CD4-positive, alpha-beta memory T cell (primary cell): ENCODE results near the gene FUZ. TPM values are rescaled to one million over a fixed set of nuclear protein-coding genes. Genes with fewer than 3 reads are reported as not detected.

ENCODE experiments used
- CTCF ChIA-PET: fragments of 350-600 bp; sonication (Branson Sonifier 250); formaldehyde crosslinking; loops from one replicate; lab custom pipeline; 2021; ENCODE audit warnings: inconsistent platforms; ENCODE audit not compliant: partially characterized antibody; lab: Charles Lee
- POLR2A ChIA-PET: fragments of 350-600 bp; sonication (Branson Sonifier 250); formaldehyde crosslinking; loops from one replicate; lab custom pipeline; 2021; ENCODE audit not compliant: partially characterized antibody; lab: Charles Lee
- DNase-seq, 5 donors: peaks; one replicate each; pipeline versions ENCODE4 v3.0.0 to v3.0.0-alpha.2; 2020 to 2022; ENCODE audit warnings: mixed read lengths in 1 of 5
- H3K27ac ChIP-seq: one replicate; pipeline ENCODE4 v1.7.0; 2013; ENCODE audit warnings: low read depth, low read length
- H3K27me3 ChIP-seq: 2 replicates; pipeline ENCODE4 v1.7.0; 2013; ENCODE audit warnings: mild to moderate bottlenecking, low read length, moderate library complexity; ENCODE audit not compliant: insufficient read depth
- H3K36me3 ChIP-seq: 2 replicates; pipeline ENCODE4 v1.7.0; 2013; ENCODE audit warnings: mild to moderate bottlenecking, low read length, moderate library complexity; ENCODE audit not compliant: insufficient read depth
- H3K4me1 ChIP-seq: 2 replicates; pipeline ENCODE4 v1.7.0; 2013; ENCODE audit warnings: mild to moderate bottlenecking, low read length, moderate library complexity; ENCODE audit not compliant: insufficient read depth
- H3K4me3 ChIP-seq, 2 donors: one replicate each; pipeline ENCODE4 v1.7.0; 2013; ENCODE audit warnings: low read length in 2 of 2, mild to moderate bottlenecking in 1 of 2
- H3K9me3 ChIP-seq, 2 donors: one replicate each; pipeline ENCODE4 v1.7.0; 2013; ENCODE audit warnings: low read length in 2 of 2, control low read depth in 1 of 2; ENCODE audit not compliant: control insufficient read depth in 1 of 2
- H3K27ac Mint-ChIP-seq, 7 donors: one replicate each; pipeline ENCODE4 v1.8.0; 2020 to 2021; ENCODE audit warnings: mixed read lengths in 7 of 7, mild to moderate bottlenecking in 6 of 7, inconsistent platforms in 3 of 7, moderate library complexity in 3 of 7
- H3K27me3 Mint-ChIP-seq, 2 donors: one replicate each; pipeline ENCODE4 v1.8.0; 2020 to 2021; ENCODE audit warnings: mixed read lengths in 2 of 2
- H3K36me3 Mint-ChIP-seq, 2 donors: one replicate each; pipeline ENCODE4 v1.8.0; 2020 to 2021; ENCODE audit warnings: mixed read lengths in 2 of 2, inconsistent platforms in 1 of 2, mild to moderate bottlenecking in 1 of 2
- H3K4me1 Mint-ChIP-seq, 4 donors: one replicate each; pipeline ENCODE4 v1.8.0; 2020 to 2021; ENCODE audit warnings: mixed read lengths in 4 of 4, mild to moderate bottlenecking in 1 of 4
- H3K4me3 Mint-ChIP-seq, 8 donors: one replicate each; pipeline ENCODE4 v1.8.0; 2020 to 2021; ENCODE audit warnings: mixed read lengths in 8 of 8, mild to moderate bottlenecking in 7 of 8, moderate library complexity in 6 of 8, inconsistent platforms in 3 of 8
- H3K9me3 Mint-ChIP-seq, 8 donors: one replicate each; pipeline ENCODE4 v1.8.0; 2020 to 2021; ENCODE audit warnings: mixed read lengths in 8 of 8, mild to moderate bottlenecking in 5 of 8, inconsistent platforms in 3 of 8, moderate library complexity in 1 of 8
- intact Hi-C: fragments of 100-400 bp; cut with micrococcal nuclease; formaldehyde crosslinking; loops from one replicate; pipeline ENCODE4 v1.15.1; 2023
- polyA plus RNA-seq, 2 donors: library from polyadenylated mRNA; unstranded; fragments of 300-500 nt; fragmentation: Illumina TruSeq; gene quantifications; one replicate each; pipeline ENCODE4 v1.2.3, GENCODE V29; 2021
- total RNA-seq, 2 experiments: library from RNA; stranded (reverse); gene quantifications; one replicate each; pipeline ENCODE4 v1.2.3, GENCODE V29; 2021

Gene FUZ
- total and polyA plus RNA-seq, 4 experiments from 2014 or later: 4.9 to 24.1 (median 14.9) TPM

DNA sequence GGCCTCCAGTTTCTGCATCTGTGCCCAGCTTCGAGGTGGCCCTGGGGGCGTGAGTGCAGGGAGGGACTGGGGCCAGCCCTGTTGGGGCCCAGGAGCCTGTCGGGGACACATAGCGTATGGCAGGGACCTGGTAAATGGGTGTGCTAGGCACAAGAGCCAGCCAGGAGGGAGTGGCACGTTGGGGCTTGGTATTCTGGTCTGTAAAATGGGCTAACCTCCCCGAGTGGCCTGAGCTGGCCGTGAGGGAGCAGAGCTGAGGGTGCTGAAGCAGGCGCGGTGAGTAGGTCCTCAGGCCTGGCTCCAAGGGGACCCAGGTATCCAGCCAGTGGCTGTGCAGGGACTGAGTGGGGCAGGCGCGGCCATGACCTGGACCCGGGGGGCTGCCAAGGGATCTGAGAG, 42.2 kb upstream of the FUZ start:
- DNase-seq: no peak
- H3K4me1 ChIP-seq: peaks cover 22% of the 10 kb centered on the region
- ChIA-PET CTCF (no interaction called here), POLR2A (interaction anchor here (6.2 to 12.2 kb wide), 2 partner anchors 12 to 42 kb away, joined by 53 to 173 read pairs; partner anchors contain the start of genes FUZ and PNKP)
- no peaks in the 10 kb centered on the region for H3K36me3 ChIP-seq
- no peaks in the 10 kb centered on the region for H3K27me3 ChIP-seq
- H3K36me3 Mint-ChIP-seq: peaks cover 0 to 26% of the 10 kb centered on the region in 2 donors
- H3K4me1 Mint-ChIP-seq: peaks cover 11 to 25% (median 17%) of the 10 kb centered on the region in 4 donors
- H3K27ac ChIP-seq: no peak overlapping the region
- peak overlapping the region in 3 of 7 donors; percentile 29 to 74 (median 46) for H3K27ac Mint-ChIP-seq
- intact Hi-C loops: no loop called here
- H3K4me3 ChIP-seq: no peak overlapping the region
- H3K9me3 Mint-ChIP-seq: peaks cover 0 to 1% (median 0%) of the 10 kb centered on the region in 8 donors
- no peak overlapping the region for H3K4me3 Mint-ChIP-seq
- no peaks in the 10 kb centered on the region for H3K27me3 Mint-ChIP-seq
- no peaks in the 10 kb centered on the region for H3K9me3 ChIP-seq

DNA sequence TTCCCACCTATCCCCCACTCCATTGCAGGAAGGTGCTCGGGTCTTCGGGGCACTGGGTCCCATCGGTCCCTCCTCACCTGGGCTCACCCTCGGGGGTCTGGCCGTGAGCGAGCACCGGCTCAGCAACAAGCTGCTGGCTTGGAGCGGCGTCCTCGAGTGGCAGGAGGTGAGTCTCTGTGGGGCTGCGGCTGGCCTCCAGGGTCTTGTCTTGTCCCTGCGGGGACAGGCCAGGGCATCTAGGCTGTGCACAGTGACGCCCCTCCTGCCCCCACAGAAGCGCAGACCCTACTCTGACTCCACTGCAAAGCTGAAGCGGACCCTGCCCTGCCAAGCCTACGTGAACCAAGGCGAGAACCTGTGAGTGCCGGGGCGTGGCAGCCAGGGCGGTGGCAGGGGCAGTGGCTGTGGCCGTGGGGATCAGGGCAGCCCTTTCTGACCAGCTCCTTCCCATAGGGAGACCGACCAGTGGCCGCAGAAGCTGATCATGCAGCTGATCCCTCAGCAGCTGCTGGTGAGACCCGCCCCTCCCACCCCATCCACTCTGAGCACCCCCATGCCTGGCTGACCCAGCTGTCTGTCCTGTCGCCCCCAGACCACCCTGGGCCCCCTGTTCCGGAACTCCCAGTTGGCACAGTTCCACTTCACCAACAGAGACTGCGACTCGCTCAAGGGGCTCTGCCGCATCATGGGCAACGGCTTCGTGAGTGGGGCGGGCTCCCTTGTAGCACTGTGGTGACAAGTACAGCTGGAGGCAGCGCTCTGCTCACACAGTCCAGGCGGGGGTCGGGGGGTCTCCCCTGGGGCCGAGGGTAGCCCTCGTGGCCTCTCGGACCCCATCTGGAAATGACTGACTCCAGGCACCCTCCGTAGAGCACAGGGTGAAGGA, 41.5 kb upstream of the FUZ start:
- H3K9me3 ChIP-seq: no peaks in the 10 kb centered on the region
- Mint-ChIP-seq H3K36me3 (peaks cover 0 to 24% of the 10 kb centered on the region in 2 donors), H3K9me3 (peaks cover 0 to 1% (median 0%) of the 10 kb centered on the region in 8 donors), H3K4me1 (peaks cover 18 to 32% (median 24%) of the 10 kb centered on the region in 4 donors), H3K4me3 (no peak overlapping the region), H3K27me3 (no peaks in the 10 kb centered on the region), H3K27ac (peak overlapping the region in 1 of 7 donors; percentile 37)
- H3K36me3 ChIP-seq: no peaks in the 10 kb centered on the region
- H3K27ac ChIP-seq: no peak overlapping the region
- H3K4me3 ChIP-seq: no peak overlapping the region
- ChIA-PET POLR2A (interaction anchor here (1.2 to 12.2 kb wide), 3 partner anchors 12 to 42 kb away, joined by 3 to 173 read pairs (median 53); partner anchors contain the start of genes AKT1S1, FUZ, PNKP and TBC1D17), CTCF (interaction anchor here (0.6 kb wide), 1 partner anchor 40 kb away, joined by 3 read pairs; no protein-coding TSS in a partner anchor)
- intact Hi-C loops: no loop called here
- DNase-seq: no peak
- no peaks in the 10 kb centered on the region for H3K27me3 ChIP-seq
- peaks cover 28% of the 10 kb centered on the region for H3K4me1 ChIP-seq

DNA sequence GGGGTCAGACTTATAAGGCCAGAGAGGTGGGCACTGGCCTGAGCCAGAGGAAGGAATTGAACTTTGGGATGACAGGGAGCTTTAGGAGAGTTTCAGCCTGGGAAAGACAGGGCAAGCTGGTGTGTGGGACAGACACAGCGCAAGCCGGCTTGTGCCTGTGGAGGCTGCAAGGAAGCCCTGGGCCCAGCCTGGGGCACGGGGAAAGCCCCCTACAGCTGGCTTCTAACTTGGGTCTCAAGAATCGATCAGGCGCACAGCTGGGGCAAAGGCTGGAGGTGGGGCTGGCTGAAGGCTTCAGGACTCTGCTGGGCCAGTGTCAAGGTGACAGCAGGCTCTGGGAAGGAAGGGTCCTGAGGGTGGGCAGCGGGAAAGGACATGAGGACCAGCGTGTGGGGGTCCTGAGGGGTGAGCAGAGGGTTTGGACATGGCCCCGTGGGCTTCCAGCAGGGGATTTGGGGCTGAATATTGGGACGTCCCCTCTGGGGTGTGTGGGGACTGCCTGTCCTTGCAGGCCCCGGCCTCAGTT, 40.8 kb upstream of the FUZ start:
- Histone ChIP-seq H3K27me3 (no peaks in the 10 kb centered on the region), H3K4me3 (no peak overlapping the region), H3K27ac (no peak overlapping the region), H3K4me1 (peaks cover 30% of the 10 kb centered on the region), H3K9me3 (no peaks in the 10 kb centered on the region), H3K36me3 (no peaks in the 10 kb centered on the region)
- POLR2A ChIA-PET: interaction anchor here (1.2 to 12.2 kb wide), 3 partner anchors 13 to 41 kb away, joined by 3 to 173 read pairs (median 53); partner anchors contain the start of genes AKT1S1, FUZ, PNKP and TBC1D17
- no peaks in the 10 kb centered on the region for H3K27me3 Mint-ChIP-seq
- peaks cover 20 to 34% (median 28%) of the 10 kb centered on the region in 4 donors for H3K4me1 Mint-ChIP-seq
- CTCF ChIA-PET: interaction anchor here (0.6 kb wide), 1 partner anchor 39 kb away, joined by 3 read pairs; no protein-coding TSS in a partner anchor
- peaks cover 0 to 4% (median 0%) of the 10 kb centered on the region in 8 donors for H3K9me3 Mint-ChIP-seq
- peak overlapping the region in 4 of 7 donors; percentile 53 to 88 (median 65) for H3K27ac Mint-ChIP-seq
- no peak for DNase-seq
- peak overlapping the region in 6 of 8 donors; percentile 33 to 73 (median 65) for H3K4me3 Mint-ChIP-seq
- H3K36me3 Mint-ChIP-seq: peaks cover 0 to 21% of the 10 kb centered on the region in 2 donors
- intact Hi-C loops: no loop called here

DNA sequence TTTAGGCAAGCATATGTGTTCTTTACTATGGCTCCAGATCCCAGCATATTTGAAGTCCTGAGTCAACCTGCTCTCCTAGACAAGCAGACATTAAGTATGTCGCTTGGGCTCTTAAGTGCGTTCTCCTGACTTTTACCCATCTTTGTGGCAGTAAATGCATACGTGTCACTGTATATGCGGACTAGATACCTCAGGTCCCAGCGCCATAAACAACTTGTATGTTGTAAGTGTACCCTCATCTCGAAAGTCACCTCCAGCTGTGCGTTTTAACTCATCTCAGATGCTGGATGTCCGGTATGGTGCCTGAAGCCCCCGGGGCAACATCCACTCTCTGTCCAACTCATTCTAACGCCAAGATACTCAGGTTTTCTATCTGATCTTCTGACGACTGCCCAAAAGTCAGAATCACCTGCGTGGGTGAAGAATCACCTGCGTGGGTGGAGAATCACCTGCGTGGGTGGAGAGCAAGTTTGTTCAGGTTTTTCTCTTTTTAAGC, 39.6 kb upstream of the FUZ start:
- Mint-ChIP-seq H3K27me3 (no peaks in the 10 kb centered on the region), H3K36me3 (peaks cover 0 to 19% of the 10 kb centered on the region in 2 donors), H3K27ac (peak overlapping the region; percentile 85 to 93 (median 88)), H3K4me1 (peaks cover 29 to 44% (median 38%) of the 10 kb centered on the region in 4 donors), H3K4me3 (peak overlapping the region; percentile 85 to 92 (median 88)), H3K9me3 (peaks cover 0 to 5% (median 0%) of the 10 kb centered on the region in 8 donors)
- POLR2A ChIA-PET: interaction anchor here (3.0 to 12.2 kb wide), 4 partner anchors 14 to 40 kb away, joined by 46 to 173 read pairs (median 56); partner anchors contain the start of genes AKT1S1, FUZ, MED25 and PNKP
- no peak for DNase-seq
- no peaks in the 10 kb centered on the region for H3K36me3 ChIP-seq
- intact Hi-C loops: no loop called here
- no peak overlapping the region for H3K27ac ChIP-seq
- peaks cover 42% of the 10 kb centered on the region for H3K4me1 ChIP-seq
- no peaks in the 10 kb centered on the region for H3K27me3 ChIP-seq
- no peaks in the 10 kb centered on the region for H3K9me3 ChIP-seq
- CTCF ChIA-PET: interaction anchor here (0.7 kb wide), 1 partner anchor 135 kb away, joined by 6 read pairs; no protein-coding TSS in a partner anchor
- peak overlapping the region in 1 of 2 donors; percentile 34 for H3K4me3 ChIP-seq

DNA sequence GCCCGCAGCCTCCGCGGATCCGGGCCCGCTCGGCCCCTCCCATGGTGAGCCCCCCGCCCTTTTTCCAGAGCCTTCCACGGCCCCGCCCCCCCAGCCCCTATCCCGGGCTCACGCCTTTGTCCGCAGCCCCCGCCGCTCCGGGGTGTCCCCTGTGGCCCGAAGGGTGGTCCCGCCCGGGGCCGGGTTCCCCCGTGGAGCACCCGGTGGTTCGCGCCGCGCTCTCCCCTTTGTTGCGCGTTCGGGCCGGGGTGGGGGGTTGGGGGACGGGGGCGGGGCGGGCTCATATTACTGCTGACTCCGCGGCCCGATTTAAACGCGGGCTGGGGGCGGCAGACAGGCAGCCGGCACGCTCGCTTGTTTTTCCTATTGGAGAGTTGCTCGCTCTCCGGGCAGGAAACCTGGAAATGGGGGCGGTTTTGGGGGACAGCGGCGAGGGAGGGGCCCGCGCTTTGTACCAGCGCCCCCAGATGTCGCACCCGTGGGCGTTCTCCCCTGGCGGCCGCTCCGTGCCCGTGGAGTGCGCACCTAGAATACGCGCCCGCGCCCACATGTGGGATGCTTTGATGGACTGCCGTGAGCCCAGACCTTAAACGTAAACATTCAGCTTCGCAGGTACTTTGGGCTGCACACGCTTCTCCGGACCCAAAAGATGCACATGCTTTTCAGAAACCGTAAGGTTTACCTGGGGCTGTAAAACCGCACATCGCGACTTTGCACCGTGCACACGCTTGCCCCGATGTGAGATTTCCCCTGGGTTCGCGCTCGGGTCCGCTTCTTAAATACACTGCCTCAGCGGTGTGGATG, 38.6 kb upstream of the FUZ start:
- Mint-ChIP-seq H3K4me1 (peaks cover 29 to 49% (median 39%) of the 10 kb centered on the region in 4 donors), H3K9me3 (peaks cover 0 to 5% (median 0%) of the 10 kb centered on the region in 8 donors), H3K4me3 (peak overlapping the region; percentile 85 to 92 (median 88)), H3K36me3 (peaks cover 0 to 19% of the 10 kb centered on the region in 2 donors), H3K27me3 (no peaks in the 10 kb centered on the region), H3K27ac (peak overlapping the region; percentile 85 to 93 (median 88))
- peak overlapping the region; percentile 38 to 88 for H3K4me3 ChIP-seq
- ChIA-PET POLR2A (interaction anchor here (0.7 to 12.2 kb wide), 13 partner anchors 9 to 271 kb away, joined by 3 to 173 read pairs (median 10); partner anchors contain the start of genes AKT1S1, ATF5, FUZ and MED25), CTCF (no interaction called here)
- intact Hi-C loops: loop anchor here (1.0 to 2.0 kb wide), 2 partner anchors 39 to 77 kb away; partner anchors contain the start of genes ATF5 and NUP62
- no peaks in the 10 kb centered on the region for H3K9me3 ChIP-seq
- H3K27ac ChIP-seq: peak overlapping the region; percentile 98
- peak in 2 of 5 donors; percentile 26 to 44 for DNase-seq
- no peaks in the 10 kb centered on the region for H3K27me3 ChIP-seq
- peaks cover 42% of the 10 kb centered on the region for H3K4me1 ChIP-seq
- H3K36me3 ChIP-seq: no peaks in the 10 kb centered on the region
